GM19468 (cell line): ENCODE results near the gene URB1.
"Not testable (repeated sequence)": the region's sequence is repeated elsewhere in the genome, so short reads cannot be mapped to it uniquely, and the experiment has no call there.

Experiments used
- ATAC-seq: cut with Tn5 transposase; IDR thresholded peaks from one replicate; pipeline ENCODE4 v1.9.1; 2021; ENCODE audit warnings: mild to moderate bottlenecking, moderate library complexity, moderate number of reproducible peaks; ENCODE audit not compliant: unreplicated experiment; ENCODE audit errors: extremely low read depth

URB1 gene

DNA sequence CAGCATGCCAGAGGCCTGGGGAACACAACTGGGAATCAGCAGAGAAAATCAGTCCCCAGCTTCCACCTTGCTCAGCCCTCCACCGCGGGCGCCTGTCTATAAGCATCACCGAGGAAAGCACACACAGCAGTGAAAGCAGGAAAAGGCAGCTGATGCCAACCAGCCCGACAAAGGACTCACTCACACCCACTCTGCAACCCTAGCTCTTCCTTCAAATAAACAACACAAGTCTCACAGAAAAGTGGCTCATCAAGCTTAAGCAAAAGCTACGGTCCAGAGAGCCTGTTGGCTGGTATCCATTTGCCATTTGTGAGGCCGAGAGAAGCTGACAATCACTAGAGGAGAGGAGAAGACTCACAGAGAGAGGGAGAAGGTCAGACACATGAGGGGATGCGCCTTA, 67.1 kb downstream of the URB1 start:
- ATAC-seq, result no peak

DNA sequence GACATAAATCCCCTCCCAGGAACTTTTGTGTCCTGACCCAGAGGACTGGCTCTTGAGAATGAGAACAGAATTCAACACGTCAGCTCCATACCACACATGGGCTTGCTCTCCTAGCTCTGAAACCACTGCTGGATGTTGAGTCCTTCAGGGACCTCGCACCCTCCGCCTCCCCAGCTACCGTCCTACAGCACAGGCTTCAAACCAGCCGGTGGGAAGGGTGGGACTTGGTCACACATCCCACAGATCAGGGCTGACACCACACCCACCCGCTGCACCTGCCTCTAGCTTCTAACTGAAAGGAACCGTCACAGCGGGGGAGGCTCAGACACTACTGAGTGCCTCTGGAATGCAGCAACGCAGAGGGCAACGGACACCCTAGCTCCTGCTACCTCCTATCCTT, 70.1 kb downstream of the URB1 start:
- ATAC-seq, result no peak

DNA sequence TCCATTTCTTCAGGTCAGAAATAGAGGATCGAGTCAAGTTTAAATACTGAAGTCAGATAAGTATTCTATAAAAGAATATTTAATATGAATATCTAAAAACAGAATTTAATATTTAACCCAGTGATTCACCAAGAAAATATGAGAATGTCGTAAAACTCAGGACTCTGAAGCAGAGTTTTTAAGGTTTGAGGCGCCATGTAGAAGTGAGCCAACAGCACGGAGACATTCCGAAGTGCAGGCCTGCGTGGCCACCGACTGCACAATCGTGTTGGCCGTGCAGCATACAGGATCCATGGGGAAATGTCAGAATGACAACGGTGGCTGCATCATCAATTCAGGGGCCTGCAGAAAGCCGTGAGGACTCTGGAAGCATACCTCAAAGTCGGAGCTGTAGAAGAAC, 70.7 kb downstream of the URB1 start:
- ATAC-seq, result no peak

DNA sequence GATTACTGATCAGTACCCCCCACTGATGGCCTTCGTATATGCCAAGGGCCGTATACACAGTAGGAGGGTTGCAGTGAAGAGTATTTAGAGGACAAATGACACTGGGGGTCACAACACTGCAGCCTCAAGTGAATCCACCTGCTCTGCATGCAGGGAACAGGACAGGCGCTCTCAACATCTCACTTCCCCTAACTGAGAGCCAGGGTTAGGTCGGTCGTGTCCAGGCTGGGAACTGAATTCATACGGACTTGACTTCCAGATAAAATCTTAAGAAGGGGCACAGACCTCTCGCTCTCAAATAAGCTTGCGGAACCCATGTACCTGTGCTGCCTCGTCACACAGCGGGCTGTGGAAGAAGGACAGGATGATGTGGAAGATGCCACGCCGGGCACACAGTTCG, 71.3 kb downstream of the URB1 start:
- no peak for ATAC-seq

DNA sequence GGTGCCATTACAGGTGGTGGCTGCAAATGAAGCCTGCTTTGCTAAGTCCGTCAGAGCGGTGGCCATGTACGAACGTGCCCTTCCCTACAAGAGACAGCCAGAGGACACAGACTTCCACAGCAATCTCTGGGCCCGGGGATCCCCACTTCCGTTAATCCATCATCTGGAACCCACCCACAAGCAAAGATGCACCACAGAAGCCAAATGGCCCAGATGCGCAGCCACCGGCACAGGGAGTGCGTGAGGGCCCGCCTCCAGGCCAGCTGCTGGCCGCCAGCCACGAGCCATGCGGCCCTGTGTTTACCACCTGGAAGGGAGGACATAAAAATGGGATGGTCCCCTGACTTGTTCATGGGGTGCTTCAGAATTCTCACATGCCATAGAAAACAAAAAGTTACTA, 72.1 kb downstream of the URB1 start:
- ATAC-seq, result no peak

DNA sequence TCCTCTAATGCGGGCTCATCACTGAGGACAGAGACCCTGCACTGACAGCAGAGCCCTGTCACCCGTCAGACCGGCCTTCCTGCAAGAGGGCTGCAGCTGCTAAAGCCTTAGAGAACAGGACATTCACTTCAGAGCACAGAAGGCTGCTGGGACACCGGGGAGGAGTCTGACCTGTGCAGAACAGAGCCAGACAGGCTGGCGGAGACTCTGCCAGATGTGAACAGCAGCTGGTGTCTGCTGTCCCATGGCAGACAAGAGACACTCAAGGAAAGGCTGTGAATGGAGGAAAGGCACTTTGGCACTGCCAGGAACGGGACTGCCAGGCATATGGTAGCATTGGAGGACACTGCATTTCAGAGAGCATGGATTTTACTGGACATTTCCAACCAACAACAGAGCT, 72.8 kb downstream of the URB1 start:
- ATAC-seq, result no peak

DNA sequence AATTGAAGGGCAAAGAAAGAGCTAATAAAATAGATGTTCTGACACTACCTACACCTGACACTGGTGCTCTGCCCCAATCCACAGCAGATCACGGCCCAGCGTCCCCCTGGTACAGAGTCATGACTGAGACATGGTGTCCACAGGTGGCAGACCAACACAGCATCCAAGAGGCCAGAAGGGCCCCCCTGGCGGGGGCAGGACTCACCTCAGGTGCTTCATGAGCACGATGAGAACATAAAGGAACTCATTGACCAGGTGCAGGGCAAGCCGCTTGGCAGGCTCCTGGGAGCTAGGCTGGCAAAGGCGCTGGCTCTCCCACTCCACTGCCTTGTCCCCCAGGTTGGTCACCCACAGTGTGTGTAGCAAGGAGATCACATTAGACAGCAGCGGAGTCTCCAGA, 73.8 kb downstream of the URB1 start:
- ATAC-seq, result no peak

DNA sequence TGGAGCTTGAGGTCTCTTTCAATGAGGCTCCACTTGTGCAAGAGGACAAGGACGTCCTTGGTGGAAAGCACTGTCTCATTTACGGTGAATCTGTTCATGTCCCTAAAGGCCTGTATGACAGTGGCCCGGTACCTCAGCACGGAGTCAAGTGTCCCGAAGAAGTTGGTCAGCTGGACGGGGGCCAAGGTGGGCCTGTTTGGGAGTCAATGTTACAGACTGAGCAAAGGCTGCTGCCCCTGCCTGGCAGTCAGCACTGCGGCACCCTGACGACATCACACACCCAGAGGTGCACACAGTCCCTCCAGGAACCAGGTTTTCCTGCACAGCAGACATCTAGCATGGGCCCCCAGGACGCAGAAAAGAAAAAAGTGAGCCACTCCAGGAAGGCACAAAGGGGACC, 75.1 kb downstream of the URB1 start:
- ATAC-seq, result no peak

DNA sequence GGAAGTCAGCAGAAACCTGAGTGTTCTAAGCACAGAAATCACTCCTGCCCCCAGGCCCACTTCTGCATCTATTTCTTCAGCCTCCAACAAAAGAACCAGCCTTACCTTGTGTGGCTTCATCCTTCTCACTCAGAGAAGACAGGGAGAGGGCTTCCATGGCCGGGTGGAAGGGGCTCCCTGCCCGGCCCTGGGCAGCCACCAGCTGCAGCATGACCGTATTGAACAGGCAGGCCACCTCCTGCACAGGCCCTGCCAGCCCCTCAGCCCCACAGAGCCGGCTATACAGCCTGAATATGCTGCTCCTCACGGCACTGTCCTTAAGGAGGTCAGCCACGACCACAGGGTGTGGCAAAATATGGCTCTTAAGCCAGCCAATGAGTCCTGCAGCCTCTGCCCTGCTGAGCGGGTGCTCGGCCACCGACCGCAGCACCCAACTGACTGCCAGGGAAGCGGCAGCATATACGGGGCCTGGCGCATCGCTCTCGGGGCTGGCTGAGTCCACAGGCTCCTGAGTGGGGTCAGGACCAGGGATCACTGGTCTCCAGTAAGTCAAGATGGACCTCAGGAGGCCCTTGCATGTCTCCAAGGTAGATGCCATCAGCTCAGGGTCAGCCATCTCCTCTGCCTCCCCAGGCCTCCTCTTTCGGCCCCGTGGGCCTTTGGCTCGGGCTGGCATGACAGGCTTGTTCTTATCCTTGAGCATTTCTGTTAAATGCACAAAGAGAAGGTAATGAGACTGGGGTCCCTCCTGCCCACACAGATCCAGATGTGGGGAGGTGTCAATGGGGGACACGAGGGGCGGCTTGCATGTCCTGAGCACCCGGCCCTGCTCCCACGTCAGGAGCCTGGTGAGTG, 76.2 kb downstream of the URB1 start:
- no peak for ATAC-seq

DNA sequence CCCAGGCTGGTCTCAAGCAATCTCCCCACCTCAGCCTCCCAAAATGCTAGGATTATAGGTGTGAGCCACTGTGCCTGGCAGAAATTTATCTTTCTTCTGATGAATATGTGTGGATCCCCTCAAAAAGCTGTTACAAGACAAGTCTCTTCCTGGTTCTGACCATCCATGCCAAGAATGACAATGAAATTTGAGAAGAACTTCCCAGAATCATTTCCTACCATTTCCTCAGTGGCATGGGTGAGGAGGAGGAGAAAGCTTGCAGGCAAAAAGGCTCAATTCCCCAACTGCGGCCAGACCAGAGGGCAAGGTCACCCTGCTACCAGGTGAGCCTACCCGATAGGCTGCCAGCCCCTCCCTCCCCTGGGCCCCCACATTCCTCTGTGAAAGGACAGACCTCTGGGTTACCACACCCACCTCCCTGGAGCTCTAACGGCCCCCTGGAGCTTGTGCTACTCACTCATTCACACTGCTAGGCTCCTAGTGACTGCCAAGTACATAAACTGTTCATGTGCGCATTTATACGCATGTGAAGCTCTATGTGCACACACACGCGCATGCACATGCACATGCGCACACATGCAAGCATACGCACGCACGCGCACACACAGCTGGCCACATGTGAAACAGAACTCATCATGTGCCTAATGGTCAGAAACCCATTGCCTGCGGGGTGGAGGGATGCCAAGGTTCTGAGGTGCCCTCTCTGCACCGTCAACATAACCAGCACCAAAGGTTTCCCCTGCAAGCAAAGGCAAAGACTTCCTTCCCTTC, 77.1 kb downstream of the URB1 start:
- ATAC-seq, result no peak

DNA sequence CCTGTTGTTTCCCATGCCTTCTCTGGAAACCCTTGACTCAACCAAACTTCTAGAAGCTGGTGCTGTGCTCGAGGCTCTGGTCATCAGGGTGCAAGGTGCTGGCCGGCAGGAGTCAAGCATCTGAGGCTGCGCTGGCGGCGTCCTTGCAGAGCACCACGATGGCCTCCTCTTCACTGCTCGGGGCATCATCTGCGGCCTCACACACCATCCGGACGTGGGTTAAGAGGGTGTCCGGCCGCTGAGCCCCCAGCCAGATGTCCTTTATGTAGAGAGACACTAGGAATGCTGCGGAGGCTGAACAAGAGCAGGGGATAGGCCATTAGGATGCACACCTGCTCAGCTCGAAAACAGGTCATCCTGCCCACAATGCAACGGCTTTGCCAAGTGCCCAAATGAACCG, 78.0 kb downstream of the URB1 start:
- ATAC-seq, result no peak

DNA sequence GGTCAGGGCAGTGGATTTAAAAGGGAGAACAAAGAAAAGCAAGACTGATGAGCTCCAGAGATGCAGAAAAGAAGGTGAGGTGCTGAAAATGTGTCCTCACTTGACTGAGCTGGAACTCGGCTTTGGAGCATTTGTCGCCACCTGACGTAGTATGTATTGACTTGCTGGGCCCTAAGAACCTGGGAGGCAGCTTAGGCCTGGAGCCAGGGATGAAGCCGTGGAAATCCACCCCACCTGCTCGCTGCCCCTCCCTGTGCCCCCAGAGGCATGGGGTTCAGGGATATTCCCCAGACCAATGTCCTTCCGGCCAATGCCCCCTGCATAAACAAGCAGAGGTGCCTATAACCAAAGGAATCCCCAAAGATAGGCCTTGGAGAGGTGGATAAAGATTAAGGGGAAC, 79.8 kb downstream of the URB1 start:
- ATAC-seq, result no peak

DNA sequence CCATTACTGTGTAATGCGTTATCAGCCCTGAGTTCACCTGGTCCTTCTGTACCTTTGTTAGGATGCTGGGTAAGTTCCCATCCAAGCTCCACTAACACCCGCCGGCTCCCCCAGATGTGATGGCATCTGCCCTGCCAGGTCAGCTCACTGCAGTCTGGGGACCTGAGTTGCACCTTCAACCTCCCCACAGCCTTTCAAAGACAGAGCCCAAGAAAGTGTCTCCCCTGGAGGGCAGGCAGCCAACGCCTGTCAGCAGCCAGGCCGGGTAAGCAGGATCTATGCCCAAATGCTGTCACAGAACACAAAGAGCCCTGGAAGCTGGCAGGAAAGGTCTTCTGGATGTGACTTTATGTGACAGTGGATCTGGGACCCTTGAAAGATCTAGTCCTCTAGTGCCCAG, 80.5 kb downstream of the URB1 start:
- ATAC-seq, result no peak

DNA sequence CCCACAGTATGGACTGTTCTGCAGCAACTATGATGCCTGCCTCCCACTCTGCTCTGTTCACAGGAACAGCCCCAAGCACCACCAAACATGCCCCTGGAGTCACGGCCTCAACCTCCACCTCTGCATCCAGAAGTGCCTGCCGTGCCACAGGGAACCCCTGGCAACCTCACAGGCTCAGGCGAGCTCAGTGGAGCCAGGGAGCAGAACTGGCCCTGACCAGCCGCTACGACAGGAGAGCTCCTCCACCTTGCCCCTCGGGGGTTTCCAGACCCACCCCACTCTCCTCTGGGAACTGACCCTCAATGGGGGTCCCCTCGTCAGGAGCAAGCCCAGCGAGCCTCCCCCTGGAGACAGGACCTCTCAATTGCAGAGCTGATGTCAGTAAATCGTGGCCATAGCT, 81.2 kb downstream of the URB1 start:
- ATAC-seq, result no peak

DNA sequence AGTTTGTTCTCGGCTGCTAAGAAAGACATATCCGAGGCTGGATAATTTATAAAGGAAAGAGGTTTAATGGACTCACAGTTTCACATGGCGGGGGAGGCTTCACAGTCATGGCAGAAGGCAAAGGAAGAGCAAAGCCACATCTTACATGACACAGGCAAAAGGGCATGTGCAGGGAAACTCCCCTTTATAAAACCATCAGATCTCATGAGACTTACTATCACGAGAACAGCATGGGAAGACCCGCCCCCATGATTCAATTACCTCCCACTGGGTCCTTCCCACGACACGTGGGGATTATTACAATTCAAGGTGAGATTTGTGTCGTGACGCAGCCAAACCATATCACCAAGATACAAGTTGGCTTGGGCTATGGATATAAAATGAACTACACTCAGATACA, 81.8 kb downstream of the URB1 start:
- not testable (repeated sequence) for ATAC-seq

DNA sequence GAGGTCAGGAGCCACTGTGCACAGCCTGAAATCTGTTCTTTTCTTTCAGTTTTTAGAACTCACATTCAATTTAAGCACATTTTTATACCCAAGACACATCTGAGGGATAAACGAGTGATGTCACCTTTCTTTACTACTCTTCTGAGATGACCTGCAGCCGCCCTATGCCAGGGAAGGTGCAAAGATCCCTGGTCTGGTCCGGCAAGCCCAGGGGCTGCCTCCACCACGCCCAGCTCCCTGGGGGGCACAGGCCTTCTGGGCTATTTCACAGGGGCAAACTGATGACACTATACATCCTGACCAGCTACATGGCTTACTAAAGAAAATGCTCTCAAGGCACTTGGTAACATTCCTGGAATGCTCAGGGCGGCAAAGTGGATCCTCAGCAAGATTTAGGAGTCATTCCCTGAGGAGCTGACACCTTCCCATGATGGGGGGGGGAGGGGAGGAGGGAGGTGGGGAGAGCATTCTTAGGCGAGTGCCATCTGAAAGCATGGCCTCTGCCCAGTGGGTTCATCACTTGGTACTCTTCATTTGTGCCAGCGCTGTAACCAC, 82.8 kb downstream of the URB1 start:
- no peak for ATAC-seq

DNA sequence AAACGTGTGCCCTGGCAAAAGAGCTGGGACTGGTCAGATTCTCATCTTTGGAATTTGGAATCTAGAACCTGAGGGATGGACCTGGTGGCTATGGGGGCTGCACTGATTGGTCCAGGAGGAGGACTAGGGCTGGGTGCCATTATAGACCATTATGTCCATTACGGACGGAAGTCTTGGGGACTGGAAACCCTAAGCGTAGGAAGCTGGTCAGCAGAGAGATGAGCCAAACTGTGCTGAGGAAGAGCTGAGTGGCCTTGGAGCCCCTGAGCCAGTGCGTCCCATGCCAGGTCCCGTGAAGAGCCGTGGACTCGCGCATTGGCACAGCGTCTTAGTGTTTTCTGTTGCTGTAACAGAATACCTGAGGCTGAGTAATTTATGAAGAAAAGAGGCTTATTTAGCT, 84.1 kb downstream of the URB1 start:
- ATAC-seq, result no peak

DNA sequence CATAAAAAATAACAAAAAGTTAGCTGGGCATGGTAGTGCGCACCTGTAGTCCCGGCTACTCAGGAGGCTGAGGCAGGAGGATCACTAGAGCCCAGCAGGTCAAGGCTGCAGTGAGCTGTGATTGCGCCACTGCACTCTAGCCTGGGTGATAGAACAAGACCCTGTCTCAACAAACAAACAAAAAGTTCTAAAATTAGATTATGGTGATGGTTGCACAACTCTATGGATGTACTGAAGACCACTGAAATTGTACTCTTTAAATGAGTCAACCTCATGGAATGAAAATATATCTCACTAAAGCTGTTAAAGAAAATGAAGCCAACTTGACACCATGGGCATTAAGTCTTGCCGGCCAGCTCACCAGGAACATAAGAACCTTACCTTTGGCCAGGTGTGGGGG, 85.1 kb downstream of the URB1 start:
- no peak for ATAC-seq

DNA sequence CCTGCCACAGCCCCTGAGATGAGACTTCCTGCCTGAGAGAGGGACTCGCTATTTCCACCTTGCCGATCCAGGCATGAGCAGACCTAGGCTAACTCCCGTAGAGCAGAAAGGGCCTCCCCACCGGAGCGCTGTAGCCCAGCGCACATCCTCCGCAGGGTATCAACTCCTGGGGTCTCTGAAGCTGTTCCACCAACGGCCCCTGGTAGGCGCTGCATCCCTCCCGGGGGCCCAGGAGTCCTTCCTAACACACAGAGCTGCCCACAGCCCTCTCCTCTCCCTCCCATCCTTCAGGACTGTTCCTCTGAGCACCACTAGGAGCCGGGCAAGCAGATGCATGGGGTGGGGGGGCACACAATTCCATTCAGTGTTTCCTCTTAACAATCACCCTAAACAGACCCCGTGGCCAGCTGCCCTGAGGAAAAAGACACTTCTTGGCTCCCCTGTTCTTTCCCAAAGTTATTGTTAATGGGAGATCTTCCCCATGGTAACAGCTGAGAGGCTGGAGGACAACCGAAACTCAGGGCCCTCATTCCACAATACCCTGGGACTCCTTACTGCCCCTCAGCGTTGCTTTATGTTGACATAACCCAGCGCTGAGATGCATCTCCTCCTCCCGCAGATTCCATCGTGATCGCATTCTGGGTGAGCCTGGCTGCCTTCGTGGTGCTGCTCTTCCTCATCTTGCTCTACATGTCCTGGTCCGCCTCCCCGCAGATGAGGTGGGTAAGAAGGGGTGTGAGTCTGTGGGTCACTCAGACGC, 86.6 kb downstream of the URB1 start:
- ATAC-seq, result no peak

DNA sequence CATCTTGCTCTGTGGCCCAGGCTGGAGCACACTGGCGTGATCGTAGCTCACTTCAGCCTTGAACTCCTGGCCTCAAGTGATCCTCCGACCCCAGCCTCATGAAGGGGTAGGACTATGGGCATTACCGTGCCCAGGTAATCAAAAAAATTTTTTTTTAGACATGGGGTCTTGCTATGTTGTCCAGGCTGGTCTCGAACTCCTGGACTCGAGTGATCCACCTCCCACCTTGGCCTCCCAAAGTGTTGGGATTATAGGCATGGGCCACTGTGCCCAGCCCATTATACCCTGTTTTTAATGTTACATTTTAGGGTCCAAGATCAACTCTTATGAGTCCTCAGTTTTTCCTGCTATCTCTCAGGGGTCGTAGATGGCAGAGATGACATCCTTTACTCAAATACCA, 87.8 kb downstream of the URB1 start:
- no peak for ATAC-seq

DNA sequence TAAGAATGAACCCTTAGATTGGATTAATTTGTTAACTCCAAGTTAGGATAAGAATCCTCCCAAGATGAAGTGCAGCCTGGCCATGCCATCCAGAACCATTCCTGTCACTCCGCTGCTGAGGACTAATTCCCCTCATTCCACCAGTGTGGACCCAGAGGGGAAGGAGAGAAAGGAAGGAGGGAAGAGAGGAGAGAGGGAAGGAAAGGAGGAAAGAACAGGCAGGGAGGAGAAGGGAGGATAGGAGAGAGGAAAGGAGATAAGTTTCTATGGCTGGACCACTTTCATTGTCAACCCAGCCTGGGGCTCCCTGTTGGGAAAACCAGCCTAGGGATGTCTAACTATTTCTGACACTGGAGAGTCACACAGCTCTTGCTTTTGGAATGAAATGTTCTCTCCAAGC, 89.4 kb downstream of the URB1 start:
- ATAC-seq, result no peak
